ENCODE measurements around the gene COLEC12. TPM values are rescaled to one million over a fixed set of nuclear protein-coding genes. Genes with fewer than 3 reads are reported as not detected.

COLEC12 gene
- total RNA-seq, 1 experiment from 2014 or later: not detected

DNA sequence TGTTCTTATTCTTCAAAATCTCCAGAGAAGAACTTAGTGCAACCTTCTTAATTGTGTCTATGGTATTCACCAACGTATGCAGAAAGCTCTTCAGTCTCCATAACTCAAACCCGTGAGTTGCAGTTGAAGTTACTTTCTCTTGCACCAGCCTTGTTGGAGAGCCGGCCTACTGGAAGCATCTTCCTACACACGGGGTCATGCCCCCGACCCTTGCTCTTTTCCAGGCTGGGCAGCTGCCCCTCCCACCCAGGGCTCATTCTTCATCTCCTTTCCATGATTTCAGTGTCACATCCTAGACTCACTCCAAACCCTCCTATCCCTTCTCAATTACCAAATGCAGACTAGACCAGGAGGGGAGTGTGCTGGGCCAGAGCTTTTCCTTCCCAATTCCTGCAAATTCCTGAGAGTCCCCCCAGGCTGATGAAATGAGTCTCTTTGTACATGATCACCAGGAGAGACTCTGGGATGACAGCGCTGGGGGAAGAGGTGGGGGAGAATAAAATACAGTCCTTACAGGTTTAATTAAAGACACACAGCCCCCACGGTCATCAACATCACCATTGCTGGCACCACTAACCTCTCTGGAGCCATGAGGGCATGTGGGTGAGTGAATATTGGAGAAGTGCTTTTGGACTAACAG is 75.3 kb downstream of the COLEC12 start:
- no peaks in the 10 kb centered on the region for H3K4me1 ChIP-seq (replicated peaks; ENCODE audit: insufficient read depth)
- H3K27me3 ChIP-seq (ENCODE audit: insufficient read depth, low read depth): 0 out of 2 replicates have a peak, but pooled peaks cover 11% of the 10 kb centered on the region
- H3K27ac ChIP-seq: no peak overlapping the region
- TF ChIP-seq, protein P1, sequence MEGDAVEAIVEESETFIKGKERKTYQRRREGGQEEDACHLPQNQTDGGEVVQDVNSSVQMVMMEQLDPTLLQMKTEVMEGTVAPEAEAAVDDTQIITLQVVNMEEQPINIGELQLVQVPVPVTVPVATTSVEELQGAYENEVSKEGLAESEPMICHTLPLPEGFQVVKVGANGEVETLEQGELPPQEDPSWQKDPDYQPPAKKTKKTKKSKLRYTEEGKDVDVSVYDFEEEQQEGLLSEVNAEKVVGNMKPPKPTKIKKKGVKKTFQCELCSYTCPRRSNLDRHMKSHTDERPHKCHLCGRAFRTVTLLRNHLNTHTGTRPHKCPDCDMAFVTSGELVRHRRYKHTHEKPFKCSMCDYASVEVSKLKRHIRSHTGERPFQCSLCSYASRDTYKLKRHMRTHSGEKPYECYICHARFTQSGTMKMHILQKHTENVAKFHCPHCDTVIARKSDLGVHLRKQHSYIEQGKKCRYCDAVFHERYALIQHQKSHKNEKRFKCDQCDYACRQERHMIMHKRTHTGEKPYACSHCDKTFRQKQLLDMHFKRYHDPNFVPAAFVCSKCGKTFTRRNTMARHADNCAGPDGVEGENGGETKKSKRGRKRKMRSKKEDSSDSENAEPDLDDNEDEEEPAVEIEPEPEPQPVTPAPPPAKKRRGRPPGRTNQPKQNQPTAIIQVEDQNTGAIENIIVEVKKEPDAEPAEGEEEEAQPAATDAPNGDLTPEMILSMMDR (conservative IDR thresholded peaks at IDR 0.05): no peak
- no peak for TF ChIP-seq EZH2 (IDR thresholded peaks at IDR 0.05; ENCODE audit: low read depth)
- H3F3A ChIP-seq (ENCODE audit: insufficient read depth, low read depth): no peaks in the 10 kb centered on the region
- H3K36me3 ChIP-seq (ENCODE audit: low read depth): no peaks in the 10 kb centered on the region
- ChIA-PET POLR2A (ENCODE audit: unreplicated experiment) (no interaction called here), CTCF (no interaction called here)
- no peaks in the 10 kb centered on the region; the same call in 1 of the 2 replicates for H3K9me2 ChIP-seq (ENCODE audit: insufficient read depth)
- H3K4me2 ChIP-seq: no peak overlapping the region
- H2AFZ ChIP-seq: no peak overlapping the region
- H3K4me3 ChIP-seq: no peak overlapping the region
- no peaks in the 10 kb centered on the region for H3K79me2 ChIP-seq (ENCODE audit: low read depth)
- DNase-seq: no peak
- intact Hi-C loops (cut with micrococcal nuclease; ENCODE audit: unreplicated experiment): no loop called here
- no TSS peak for BruUV-seq (replicated peaks)
- H4K20me1 ChIP-seq (ENCODE audit: insufficient read depth): no peaks in the 10 kb centered on the region
- no peaks in the 10 kb centered on the region for H3K9me3 ChIP-seq (ENCODE audit: insufficient read depth, low read depth)

DNA sequence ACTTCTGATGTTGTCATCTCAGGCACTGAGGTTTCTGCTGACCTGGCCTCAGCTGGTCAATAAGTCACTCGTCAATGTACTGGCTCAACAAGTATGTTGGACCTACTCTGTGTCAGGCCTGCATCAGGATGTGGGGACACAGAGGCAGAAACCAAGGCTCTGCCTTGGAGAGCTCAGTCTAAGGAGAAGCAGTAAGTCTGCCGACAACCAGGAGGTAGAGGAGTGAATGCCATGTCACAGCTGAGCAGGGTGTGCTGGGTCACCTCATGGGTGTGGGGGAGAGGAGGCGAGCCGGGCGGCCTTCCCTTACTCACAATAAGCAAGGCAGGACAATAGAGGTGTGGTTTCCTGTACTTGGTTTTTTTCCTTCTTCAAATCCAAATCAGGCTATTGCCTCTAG is 75.8 kb downstream of the COLEC12 start:
- Histone ChIP-seq H3K9me2 (ENCODE audit: insufficient read depth) (no peaks in the 10 kb centered on the region; the same call in 1 of the 2 replicates), H3K4me3 (no peak overlapping the region), H3K36me3 (ENCODE audit: low read depth) (no peaks in the 10 kb centered on the region), H3K27me3 (ENCODE audit: insufficient read depth, low read depth) (0 out of 2 replicates have a peak, but pooled peaks cover 11% of the 10 kb centered on the region), H4K20me1 (ENCODE audit: insufficient read depth) (no peaks in the 10 kb centered on the region), H3K4me2 (no peak overlapping the region), H3K79me2 (ENCODE audit: low read depth) (no peaks in the 10 kb centered on the region), H3K9me3 (ENCODE audit: insufficient read depth, low read depth) (no peaks in the 10 kb centered on the region), H3K27ac (no peak overlapping the region), H2AFZ (no peak overlapping the region), H3F3A (ENCODE audit: insufficient read depth, low read depth) (no peaks in the 10 kb centered on the region), H3K4me1 (replicated peaks; ENCODE audit: insufficient read depth) (no peaks in the 10 kb centered on the region)
- BruUV-seq (replicated peaks): no TSS peak
- no peak for DNase-seq
- ChIA-PET POLR2A (ENCODE audit: unreplicated experiment) (no interaction called here), CTCF (no interaction called here)
- intact Hi-C loops (cut with micrococcal nuclease; ENCODE audit: unreplicated experiment): no loop called here
- no peak for TF ChIP-seq EZH2 (IDR thresholded peaks at IDR 0.05; ENCODE audit: low read depth)
- TF ChIP-seq, protein P1 (conservative IDR thresholded peaks at IDR 0.05): no peak

DNA sequence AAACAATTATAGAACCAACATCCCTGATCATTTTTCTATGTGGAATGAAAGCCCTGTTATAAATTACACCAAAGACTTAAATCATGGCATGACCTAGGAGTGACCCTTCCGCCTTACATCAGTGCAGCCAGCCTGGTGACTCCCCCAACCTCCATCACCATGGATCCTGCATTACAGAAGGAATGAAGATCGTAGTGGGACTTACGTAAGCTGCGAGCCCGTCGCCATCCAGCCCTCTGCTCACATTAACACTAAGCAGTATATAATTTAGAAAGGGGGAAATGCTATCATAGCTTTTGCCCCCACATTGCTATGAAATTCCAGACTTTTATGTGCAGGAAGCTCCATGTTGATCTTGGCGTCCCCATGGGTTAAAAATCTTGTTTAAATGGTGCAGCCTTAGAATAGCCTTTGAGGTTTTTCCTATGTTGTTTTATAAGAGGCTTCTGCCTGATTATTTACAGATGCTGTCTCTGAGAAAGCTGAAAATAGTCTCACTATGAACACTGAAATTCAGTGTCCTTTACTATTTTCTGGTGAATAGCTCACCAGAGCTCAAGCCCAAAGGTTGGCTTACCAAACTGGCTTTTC is 76.3 kb downstream of the COLEC12 start:
- no TSS peak for BruUV-seq (replicated peaks)

More for the DNA sequence above, 76.3 kb downstream of the COLEC12 start:
- TF ChIP-seq, protein P1 (conservative IDR thresholded peaks at IDR 0.05): no peak
- TF ChIP-seq EZH2 (IDR thresholded peaks at IDR 0.05; ENCODE audit: low read depth): no peak
- ChIA-PET POLR2A (ENCODE audit: unreplicated experiment) (no interaction called here), CTCF (no interaction called here)
- Histone ChIP-seq H3K4me2 (no peak overlapping the region), H3K79me2 (ENCODE audit: low read depth) (no peaks in the 10 kb centered on the region), H3F3A (ENCODE audit: insufficient read depth, low read depth) (no peaks in the 10 kb centered on the region), H3K9me2 (ENCODE audit: insufficient read depth) (no peaks in the 10 kb centered on the region; the same call in 1 of the 2 replicates), H2AFZ (no peak overlapping the region), H3K27me3 (ENCODE audit: insufficient read depth, low read depth) (0 out of 2 replicates have a peak, but pooled peaks cover 11% of the 10 kb centered on the region), H3K4me1 (replicated peaks; ENCODE audit: insufficient read depth) (no peaks in the 10 kb centered on the region), H3K36me3 (ENCODE audit: low read depth) (no peaks in the 10 kb centered on the region), H3K9me3 (ENCODE audit: insufficient read depth, low read depth) (no peaks in the 10 kb centered on the region), H3K4me3 (no peak overlapping the region), H3K27ac (no peak overlapping the region), H4K20me1 (ENCODE audit: insufficient read depth) (no peaks in the 10 kb centered on the region)
- intact Hi-C loops (cut with micrococcal nuclease; ENCODE audit: unreplicated experiment): no loop called here
- DNase-seq: no peak
